Stimulated activated effector memory CD8-positive, alpha-beta T cell treated with anti-CD3 and anti-CD28 coated beads, Interleukin-12 subunit alpha, Interleukin-12 subunit beta, amount 100 ng/mL, for 72 hours (primary cell): ENCODE data around the gene IL25.
A peak's percentile ranks its signal among the peaks of the same experiment; 100 is the strongest.

ENCODE experiments used
- ATAC-seq: fragments of 150-1000 bp; cut with Tn5 transposase; 2 replicates; pipeline ENCODE4 v1.10.0; 2021
- DNase-seq, 2 donors: peaks; one replicate each; pipeline ENCODE4 v3.0.0; 2021 to 2022; ENCODE audit warnings: low spot score in 2 of 2
- H3K27ac Mint-ChIP-seq: one replicate; pipeline ENCODE4 v1.8.0; 2022; ENCODE audit warnings: mild to moderate bottlenecking, mixed read lengths
- H3K36me3 Mint-ChIP-seq: one replicate; pipeline ENCODE4 v1.8.0; 2022; ENCODE audit warnings: mild to moderate bottlenecking, mixed read lengths
- H3K4me1 Mint-ChIP-seq: one replicate; pipeline ENCODE4 v1.8.0; 2022; ENCODE audit warnings: mixed read lengths
- H3K4me3 Mint-ChIP-seq: one replicate; pipeline ENCODE4 v1.8.0; 2022; ENCODE audit warnings: mild to moderate bottlenecking, mixed read lengths
- H3K9me3 Mint-ChIP-seq: one replicate; pipeline ENCODE4 v1.8.0; 2022; ENCODE audit warnings: mixed read lengths

IL25 gene

GRCh38 chr14:23404331-23404900 lies 31.8 kb downstream of the IL25 start:
- DNase-seq, result no peak
- H3K9me3 Mint-ChIP-seq, result no peaks in the 10 kb centered on the region
- ATAC-seq, result no peak
- no peak overlapping the region for H3K27ac Mint-ChIP-seq
- H3K4me3 Mint-ChIP-seq, result no peak overlapping the region
- peaks cover 12% of the 10 kb centered on the region for H3K4me1 Mint-ChIP-seq
- no peaks in the 10 kb centered on the region for H3K36me3 Mint-ChIP-seq

- H3K4me3 Mint-ChIP-seq, result no peak overlapping the region
- DNase-seq, result no peak
- H3K9me3 Mint-ChIP-seq, result no peaks in the 10 kb centered on the region
- peaks cover 12% of the 10 kb centered on the region for H3K4me1 Mint-ChIP-seq
- H3K27ac Mint-ChIP-seq, result no peak overlapping the region
- no peaks in the 10 kb centered on the region for H3K36me3 Mint-ChIP-seq
- ATAC-seq, result no peak
Measured at GRCh38 chr14:23405096-23405495, 32.5 kb downstream of the IL25 start.

GRCh38 chr14:23405516-23406025 lies 33.0 kb downstream of the IL25 start:
- H3K36me3 Mint-ChIP-seq, result no peaks in the 10 kb centered on the region
- no peak overlapping the region for H3K4me3 Mint-ChIP-seq
- no peak overlapping the region for H3K27ac Mint-ChIP-seq
- ATAC-seq (no peak), DNase-seq (no peak)
- peaks cover 12% of the 10 kb centered on the region for H3K4me1 Mint-ChIP-seq
- no peaks in the 10 kb centered on the region for H3K9me3 Mint-ChIP-seq

GRCh38 chr14:23406244-23406643 lies 33.6 kb downstream of the IL25 start:
- DNase-seq (no peak), ATAC-seq (no peak)
- peaks cover 12% of the 10 kb centered on the region for H3K4me1 Mint-ChIP-seq
- no peak overlapping the region for H3K4me3 Mint-ChIP-seq
- H3K36me3 Mint-ChIP-seq, result no peaks in the 10 kb centered on the region
- no peak overlapping the region for H3K27ac Mint-ChIP-seq
- no peaks in the 10 kb centered on the region for H3K9me3 Mint-ChIP-seq

GRCh38 chr14:23406725-23407355 lies 34.2 kb downstream of the IL25 start:
- peaks cover 12% of the 10 kb centered on the region for H3K4me1 Mint-ChIP-seq
- H3K4me3 Mint-ChIP-seq, result no peak overlapping the region
- H3K36me3 Mint-ChIP-seq, result no peaks in the 10 kb centered on the region
- H3K27ac Mint-ChIP-seq, result no peak overlapping the region
- no peaks in the 10 kb centered on the region for H3K9me3 Mint-ChIP-seq
- no peak for DNase-seq
- ATAC-seq, result no peak

GRCh38 chr14:23407516-23408306 lies 35.1 kb downstream of the IL25 start, which contains the start of gene MYH6:
Gene MYH6 (minus strand): TSS chr14:23408273. CDS start chr14:23407223, 1,050 bp downstream.
- Mint-ChIP-seq H3K27ac (peak within 1 kb of the TSS; percentile 60), H3K36me3 (no peaks in the 10 kb centered on the region), H3K9me3 (no peaks in the 10 kb centered on the region), H3K4me3 (no peak within 1 kb of the TSS), H3K4me1 (peaks cover 12% of the 10 kb centered on the region)
- ATAC-seq (no peak), DNase-seq (no peak)

- peak overlapping the region; percentile 60 for H3K27ac Mint-ChIP-seq
- H3K36me3 Mint-ChIP-seq, result no peaks in the 10 kb centered on the region
- no peak for ATAC-seq
- H3K9me3 Mint-ChIP-seq, result no peaks in the 10 kb centered on the region
- H3K4me1 Mint-ChIP-seq, result peaks cover 12% of the 10 kb centered on the region
- H3K4me3 Mint-ChIP-seq, result no peak overlapping the region
- no peak for DNase-seq
Measured at GRCh38 chr14:23408307-23408630, 35.7 kb downstream of the IL25 start.

GRCh38 chr14:23409475-23409874 lies 36.9 kb downstream of the IL25 start:
- DNase-seq, result no peak
- Mint-ChIP-seq H3K27ac (peak overlapping the region; percentile 60), H3K9me3 (no peaks in the 10 kb centered on the region), H3K4me3 (no peak overlapping the region), H3K36me3 (no peaks in the 10 kb centered on the region), H3K4me1 (peaks cover 12% of the 10 kb centered on the region)
- ATAC-seq, result peak; percentile 47

- Mint-ChIP-seq H3K9me3 (no peaks in the 10 kb centered on the region), H3K4me1 (peaks cover 8% of the 10 kb centered on the region), H3K27ac (peak overlapping the region; percentile 5), H3K36me3 (no peaks in the 10 kb centered on the region), H3K4me3 (no peak overlapping the region)
- ATAC-seq (no peak), DNase-seq (no peak)
Measured at GRCh38 chr14:23409966-23410635, 37.5 kb downstream of the IL25 start.

- DNase-seq, result no peak
- Mint-ChIP-seq H3K4me3 (no peak overlapping the region), H3K4me1 (peaks cover 8% of the 10 kb centered on the region), H3K36me3 (no peaks in the 10 kb centered on the region), H3K27ac (peak overlapping the region; percentile 55), H3K9me3 (no peaks in the 10 kb centered on the region)
- ATAC-seq, result no peak
Measured at GRCh38 chr14:23411563-23412525, 39.2 kb downstream of the IL25 start.

GRCh38 chr14:23413681-23414080 lies 41.1 kb downstream of the IL25 start:
- Mint-ChIP-seq H3K27ac (no peak overlapping the region), H3K9me3 (no peaks in the 10 kb centered on the region), H3K36me3 (no peaks in the 10 kb centered on the region), H3K4me1 (peaks cover 5% of the 10 kb centered on the region), H3K4me3 (no peak overlapping the region)
- no peak for DNase-seq
- ATAC-seq, result no peak

GRCh38 chr14:23414254-23414653 lies 41.6 kb downstream of the IL25 start:
- Mint-ChIP-seq H3K4me3 (no peak overlapping the region), H3K27ac (peak overlapping the region; percentile 57), H3K36me3 (no peaks in the 10 kb centered on the region), H3K4me1 (no peaks in the 10 kb centered on the region), H3K9me3 (no peaks in the 10 kb centered on the region)
- DNase-seq (no peak), ATAC-seq (no peak)

- H3K4me3 Mint-ChIP-seq, result no peak overlapping the region
- no peak for DNase-seq
- no peak for ATAC-seq
- H3K27ac Mint-ChIP-seq, result peak overlapping the region; percentile 57
- H3K36me3 Mint-ChIP-seq, result no peaks in the 10 kb centered on the region
- no peaks in the 10 kb centered on the region for H3K4me1 Mint-ChIP-seq
- H3K9me3 Mint-ChIP-seq, result no peaks in the 10 kb centered on the region
Measured at GRCh38 chr14:23414906-23415820, 42.6 kb downstream of the IL25 start.
